Duodenal mucosa (tissue), 2 donors: ENCODE data around the gene CDK6.

Experiments
- H3K27ac ChIP-seq: one replicate; pipeline ENCODE4 v1.7.0; 2013; ENCODE audit warnings: low read depth, low read length
- H3K27me3 ChIP-seq, 2 donors: one replicate each; pipeline ENCODE4 v1.7.0; 2013; ENCODE audit warnings: low read length in 2 of 2, control low read depth in 1 of 2; ENCODE audit not compliant: insufficient read depth in 2 of 2, control insufficient read depth in 1 of 2
- H3K36me3 ChIP-seq, 2 donors: one replicate each; pipeline ENCODE4 v1.7.0; 2013; ENCODE audit warnings: low read length in 2 of 2, control low read depth in 1 of 2; ENCODE audit not compliant: insufficient read depth in 2 of 2, control insufficient read depth in 1 of 2
- H3K4me1 ChIP-seq, 2 donors: one replicate each; pipeline ENCODE4 v1.7.0; 2013; ENCODE audit warnings: low read length in 2 of 2, control low read depth in 1 of 2; ENCODE audit not compliant: insufficient read depth in 2 of 2, control insufficient read depth in 1 of 2
- H3K4me3 ChIP-seq, 2 donors: one replicate each; pipeline ENCODE4 v1.7.0; 2013; ENCODE audit warnings: low read length in 2 of 2, low read depth in 1 of 2
- H3K9ac ChIP-seq, 2 donors: one replicate each; pipeline ENCODE4 v1.7.0; 2013; ENCODE audit warnings: low read length in 2 of 2, low read depth in 1 of 2
- H3K9me3 ChIP-seq, 2 donors: one replicate each; pipeline ENCODE4 v1.7.0; 2013; ENCODE audit warnings: low read length in 2 of 2, control low read depth in 1 of 2; ENCODE audit not compliant: control insufficient read depth in 1 of 2

Gene CDK6

DNA sequence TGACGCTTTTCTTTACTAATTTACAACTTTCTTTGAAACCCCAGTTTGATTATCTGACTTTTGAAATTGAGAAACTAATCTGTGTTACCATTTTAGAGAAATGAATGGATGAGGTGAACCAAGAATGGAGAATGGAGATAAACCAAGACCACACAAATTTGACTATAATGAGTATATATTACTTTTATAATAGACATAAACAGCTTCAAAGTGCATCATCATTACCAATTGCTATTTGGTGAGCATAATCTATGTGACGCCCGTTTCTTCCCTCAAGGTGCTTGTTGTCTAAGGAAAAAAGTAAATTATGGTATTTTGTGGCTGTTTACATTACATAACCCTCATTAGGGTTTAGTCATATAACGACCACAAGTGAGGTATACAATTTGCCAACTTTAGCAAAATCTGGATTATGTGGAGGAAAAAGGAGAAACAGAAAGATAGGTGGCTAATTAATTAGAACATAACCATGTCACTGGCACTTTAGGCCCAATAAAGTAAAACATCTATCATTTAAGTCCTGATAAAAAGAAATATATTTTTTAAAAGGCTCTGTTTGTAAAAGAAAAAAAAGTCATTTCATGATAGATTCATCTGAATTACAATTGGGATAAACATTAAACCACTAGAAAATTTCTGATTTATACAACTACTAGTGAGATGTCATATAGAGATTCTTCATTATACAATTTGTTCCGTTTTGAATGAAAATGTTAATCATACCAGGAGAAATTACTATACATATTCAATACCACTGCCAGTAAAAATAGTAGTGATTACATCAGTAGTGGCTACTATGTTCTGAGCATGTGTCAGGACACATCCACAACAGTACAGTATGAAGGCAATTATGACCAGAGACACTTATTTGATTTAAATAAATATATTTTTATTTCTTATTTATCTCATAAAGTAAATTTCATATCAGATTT is 128.0 kb downstream of the CDK6 start:
- Histone ChIP-seq H3K4me1 (peaks cover 0 to 5% of the 10 kb centered on the region in 2 donors), H3K9ac (no peak overlapping the region), H3K4me3 (no peak overlapping the region), H3K9me3 (no peaks in the 10 kb centered on the region), H3K36me3 (no peaks in the 10 kb centered on the region), H3K27me3 (no peaks in the 10 kb centered on the region), H3K27ac (no peak overlapping the region)

DNA sequence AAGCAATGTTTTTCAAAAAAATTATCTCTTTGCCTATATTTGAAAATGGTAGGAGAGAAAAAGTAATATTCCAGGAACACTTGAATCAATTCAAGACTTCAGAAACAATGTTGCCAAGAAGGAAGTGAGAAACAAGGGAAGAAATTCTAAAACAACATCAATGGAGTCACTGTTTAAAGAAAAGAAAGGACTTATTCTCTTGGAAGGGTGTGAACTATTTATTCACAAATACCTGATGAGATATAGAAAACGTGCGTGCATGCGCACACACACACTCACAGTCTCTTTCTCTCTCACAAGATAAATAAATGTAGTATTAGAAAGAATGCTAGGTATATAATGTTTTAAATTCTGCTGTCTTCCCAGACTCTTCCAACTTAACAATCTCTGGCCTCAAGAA is 128.9 kb downstream of the CDK6 start:
- H3K4me1 ChIP-seq: peaks cover 0 to 5% of the 10 kb centered on the region in 2 donors

DNA sequence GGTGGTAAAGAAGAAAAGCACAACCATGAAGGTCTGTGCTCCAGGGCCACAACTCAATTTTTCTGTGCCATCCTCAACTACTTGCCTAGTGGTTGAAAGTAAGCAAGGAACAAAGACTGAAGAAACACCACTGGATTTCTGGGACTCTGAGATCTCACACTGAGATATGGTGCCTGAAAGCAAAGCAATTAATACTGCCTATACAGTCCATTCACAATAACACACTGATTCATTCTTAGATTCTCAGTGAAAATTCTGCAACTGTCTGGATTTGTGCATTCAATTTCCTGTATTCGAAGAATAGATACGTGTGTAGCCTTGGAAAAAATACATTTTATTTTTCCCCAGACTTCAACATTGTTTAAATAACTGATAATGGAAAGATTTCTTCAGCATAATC is 129.8 kb downstream of the CDK6 start:
- Histone ChIP-seq H3K4me1 (peaks cover 0 to 5% of the 10 kb centered on the region in 2 donors), H3K27me3 (no peaks in the 10 kb centered on the region), H3K4me3 (no peak overlapping the region), H3K9me3 (no peaks in the 10 kb centered on the region), H3K9ac (no peak overlapping the region), H3K36me3 (no peaks in the 10 kb centered on the region), H3K27ac (no peak overlapping the region)

More for the DNA sequence above, 128.9 kb downstream of the CDK6 start:
- Histone ChIP-seq H3K4me3 (no peak overlapping the region), H3K36me3 (no peaks in the 10 kb centered on the region), H3K27me3 (no peaks in the 10 kb centered on the region), H3K27ac (no peak overlapping the region), H3K9ac (no peak overlapping the region), H3K9me3 (no peaks in the 10 kb centered on the region)

DNA sequence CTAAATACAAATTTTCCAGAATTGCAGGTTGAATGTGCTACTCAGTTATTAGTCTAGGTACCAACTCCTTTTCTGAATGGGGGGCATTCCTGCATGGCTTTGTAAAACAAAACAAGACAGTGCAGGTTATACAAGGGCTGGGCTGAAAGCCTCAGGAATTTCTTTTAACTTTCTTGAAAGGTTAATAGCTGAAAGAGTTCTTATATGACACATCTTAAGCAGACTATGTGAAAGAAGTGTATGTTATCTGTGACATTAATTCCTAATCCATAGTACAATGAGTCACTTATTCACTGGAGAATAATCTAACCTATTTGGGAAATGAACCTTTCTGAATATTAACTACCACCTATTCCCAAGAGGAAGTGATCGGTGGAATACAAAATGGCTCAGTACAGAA is 130.5 kb downstream of the CDK6 start:
- no peaks in the 10 kb centered on the region for H3K36me3 ChIP-seq
- peaks cover 0 to 5% of the 10 kb centered on the region in 2 donors for H3K4me1 ChIP-seq
- H3K27ac ChIP-seq: no peak overlapping the region

DNA sequence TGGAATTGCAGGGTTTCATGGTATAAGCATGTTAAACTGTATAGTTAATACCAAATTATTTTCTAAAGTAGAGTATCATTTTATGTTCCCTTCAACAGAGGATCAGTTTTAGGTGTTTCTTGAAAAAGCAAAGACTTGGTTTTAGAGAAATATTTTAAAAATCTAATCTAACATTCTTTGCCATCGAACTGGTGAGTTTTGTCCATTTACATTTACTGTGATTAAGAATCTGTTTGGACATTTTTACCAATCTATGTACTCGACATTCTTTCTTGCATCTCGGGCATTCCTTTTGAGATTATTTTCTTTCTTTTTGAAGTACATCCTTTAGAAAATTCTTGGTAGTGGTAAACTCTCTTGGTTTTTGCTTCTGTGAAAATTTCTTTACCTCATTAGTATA is 131.5 kb downstream of the CDK6 start:
- peaks cover 3 to 7% of the 10 kb centered on the region in 2 donors for H3K4me1 ChIP-seq
- H3K27me3 ChIP-seq: no peaks in the 10 kb centered on the region
- no peaks in the 10 kb centered on the region for H3K9me3 ChIP-seq
- no peak overlapping the region for H3K27ac ChIP-seq
- no peak overlapping the region for H3K4me3 ChIP-seq
- H3K9ac ChIP-seq: no peak overlapping the region
- no peaks in the 10 kb centered on the region for H3K36me3 ChIP-seq

More for the DNA sequence above, 130.5 kb downstream of the CDK6 start:
- no peaks in the 10 kb centered on the region for H3K9me3 ChIP-seq
- H3K4me3 ChIP-seq: no peak overlapping the region
- H3K27me3 ChIP-seq: no peaks in the 10 kb centered on the region
- no peak overlapping the region for H3K9ac ChIP-seq

DNA sequence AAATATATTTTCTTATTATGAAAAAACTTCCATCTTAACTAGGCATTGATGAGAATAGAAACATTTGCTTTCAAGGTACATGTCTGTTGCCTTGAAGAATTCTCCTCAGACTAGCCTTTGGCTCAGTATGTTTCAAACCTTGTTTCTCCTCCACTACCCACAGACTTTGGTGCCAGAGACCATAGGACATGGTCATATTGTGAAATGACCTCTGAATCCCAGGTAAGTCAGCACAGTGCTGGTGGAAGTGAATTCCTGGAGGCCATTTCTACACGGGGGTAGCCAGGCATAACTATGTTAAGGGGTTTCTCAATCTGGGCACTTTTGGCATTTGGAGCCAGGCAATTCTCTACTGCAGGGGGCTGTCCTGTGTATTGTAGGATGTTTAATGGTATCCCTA is 133.8 kb downstream of the CDK6 start:
- Histone ChIP-seq H3K9me3 (no peaks in the 10 kb centered on the region), H3K27ac (no peak overlapping the region), H3K27me3 (no peaks in the 10 kb centered on the region), H3K4me3 (no peak overlapping the region), H3K4me1 (peaks cover 22 to 23% of the 10 kb centered on the region in 2 donors), H3K36me3 (no peaks in the 10 kb centered on the region), H3K9ac (no peak overlapping the region)

DNA sequence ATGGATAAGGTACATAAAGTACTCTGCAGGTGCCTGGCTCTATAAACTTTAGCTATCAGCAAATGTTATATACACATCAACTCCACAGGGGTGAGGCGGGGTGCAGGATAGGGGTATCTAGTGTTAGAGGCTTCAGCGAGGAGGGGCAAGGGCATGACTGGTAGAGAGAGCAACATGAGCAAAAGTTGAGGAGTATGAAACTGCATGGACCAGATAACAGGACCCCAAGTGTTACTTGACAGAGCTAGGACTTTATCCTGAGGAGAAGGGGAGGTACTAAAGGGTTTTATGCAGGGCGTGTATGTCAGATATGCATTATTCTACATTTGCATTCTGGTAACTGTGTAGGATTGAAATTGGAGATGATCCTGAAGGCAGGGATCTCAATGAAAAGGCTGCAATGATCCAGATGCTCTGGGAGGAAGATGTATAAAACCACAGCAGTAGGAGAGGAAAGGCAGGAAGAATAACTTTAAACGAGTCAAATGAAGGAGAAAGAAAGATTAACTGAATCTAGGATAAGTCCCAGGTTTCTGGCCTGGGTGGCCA is 136.3 kb downstream of the CDK6 start:
- H3K27ac ChIP-seq: no peak overlapping the region
- H3K27me3 ChIP-seq: no peaks in the 10 kb centered on the region
- no peak overlapping the region for H3K9ac ChIP-seq
- H3K4me3 ChIP-seq: no peak overlapping the region
- no peaks in the 10 kb centered on the region for H3K9me3 ChIP-seq
- peaks cover 24 to 39% of the 10 kb centered on the region in 2 donors for H3K4me1 ChIP-seq
- no peaks in the 10 kb centered on the region for H3K36me3 ChIP-seq

DNA sequence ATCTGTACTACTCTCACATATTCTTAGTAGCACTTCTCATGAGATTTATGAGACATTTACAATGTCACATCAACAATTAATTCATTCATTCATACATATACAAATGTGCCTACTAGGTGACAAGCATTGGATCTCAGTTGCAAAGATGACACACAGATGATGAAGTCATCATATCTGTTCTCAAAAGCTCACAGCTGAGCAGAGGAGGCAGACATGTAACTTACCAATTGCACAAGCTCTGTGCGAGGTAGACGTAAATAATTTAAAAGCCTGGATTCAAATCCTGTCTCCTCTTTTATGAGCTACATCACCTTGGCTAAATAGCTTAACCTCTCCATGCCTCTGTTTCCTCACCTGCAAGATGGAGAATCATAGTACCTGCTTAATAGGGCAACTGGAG is 136.8 kb downstream of the CDK6 start:
- Histone ChIP-seq H3K4me1 (peaks cover 24 to 42% of the 10 kb centered on the region in 2 donors), H3K27me3 (no peaks in the 10 kb centered on the region), H3K27ac (no peak overlapping the region)

DNA sequence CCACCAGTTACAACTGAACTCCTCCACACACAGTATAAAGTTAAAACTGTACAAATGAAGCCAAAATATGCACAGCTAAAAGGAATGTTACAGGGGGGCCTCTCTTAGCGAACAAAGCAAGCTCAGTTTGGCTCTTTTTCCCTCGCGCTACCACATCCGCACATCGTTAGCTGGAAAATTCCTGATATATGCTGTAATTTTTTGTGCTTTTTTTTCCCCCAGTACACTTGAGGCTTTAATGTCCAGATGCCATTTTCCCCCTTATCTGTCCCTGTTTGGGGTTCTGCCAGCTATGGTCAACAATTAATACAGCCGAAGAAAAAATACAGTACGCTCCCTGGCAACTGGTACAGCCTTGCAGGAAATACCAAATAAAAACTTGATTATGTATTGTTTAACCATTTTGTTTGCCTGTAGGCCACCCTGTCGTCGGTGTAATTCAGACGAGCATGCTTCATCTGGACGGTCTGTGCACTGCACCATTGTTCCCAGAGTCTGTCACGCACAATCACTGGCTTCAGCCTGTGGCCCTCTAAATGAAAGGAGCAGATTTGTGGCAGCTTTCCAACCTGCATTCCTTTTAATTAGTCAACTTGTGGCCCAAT is 138.0 kb downstream of the CDK6 start:
- H3K4me3 ChIP-seq: peak overlapping the region; percentile 28 to 40
- no peaks in the 10 kb centered on the region for H3K36me3 ChIP-seq
- H3K4me1 ChIP-seq: peaks cover 24 to 42% of the 10 kb centered on the region in 2 donors
- no peak overlapping the region for H3K9ac ChIP-seq
- H3K9me3 ChIP-seq: no peaks in the 10 kb centered on the region
- no peak overlapping the region for H3K27ac ChIP-seq
- no peaks in the 10 kb centered on the region for H3K27me3 ChIP-seq

More for the DNA sequence above, 136.8 kb downstream of the CDK6 start:
- Histone ChIP-seq H3K36me3 (no peaks in the 10 kb centered on the region), H3K9ac (no peak overlapping the region), H3K9me3 (no peaks in the 10 kb centered on the region), H3K4me3 (no peak overlapping the region)

DNA sequence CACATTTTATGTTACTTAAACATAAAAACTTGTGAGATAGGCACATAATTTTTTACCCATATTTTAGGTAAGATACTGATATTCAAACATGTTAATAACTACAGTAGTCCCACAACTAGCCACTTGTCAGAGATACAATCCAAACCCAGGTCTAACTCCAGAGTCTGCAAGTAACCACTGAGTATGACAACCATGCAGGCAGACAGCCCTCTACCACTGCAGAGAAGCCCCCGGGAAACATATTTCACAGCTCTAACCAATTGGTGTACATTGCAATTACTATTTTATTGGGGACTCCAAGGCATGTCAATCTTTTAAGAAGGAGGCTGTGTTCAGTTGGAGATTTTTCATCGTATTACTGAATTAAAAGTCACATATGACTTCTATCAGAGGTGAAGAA is 139.0 kb downstream of the CDK6 start:
- Histone ChIP-seq H3K9me3 (no peaks in the 10 kb centered on the region), H3K27me3 (no peaks in the 10 kb centered on the region), H3K4me1 (peaks cover 24 to 42% of the 10 kb centered on the region in 2 donors), H3K4me3 (no peak overlapping the region), H3K36me3 (no peaks in the 10 kb centered on the region), H3K27ac (no peak overlapping the region), H3K9ac (no peak overlapping the region)
